Transverse colon (tissue), 4 donors: ENCODE measurements around the gene CDH12. TPM values are rescaled to one million over a fixed set of nuclear protein-coding genes. Genes with fewer than 3 reads are reported as not detected.

Source experiments
- DNase-seq: peaks from one replicate; pipeline ENCODE4 v3.0.0-alpha.2; 2019
- H3K27ac ChIP-seq, 4 donors: fragments of 200-600 bp; sonication (generic); 2 replicates each; pipeline ENCODE4 v1.5.1; 2016 to 2018; ENCODE audit warnings: inconsistent platforms in 4 of 4
- H3K27me3 ChIP-seq: fragments of 200-600 bp; sonication (generic); 2 replicates; pipeline ENCODE4 v1.5.1; 2017; ENCODE audit warnings: inconsistent platforms
- H3K36me3 ChIP-seq, 4 donors: fragments of 200-600 bp; sonication (generic); 2 replicates each; pipeline ENCODE4 v1.5.1; 2017 to 2019; ENCODE audit warnings: inconsistent platforms in 4 of 4
- H3K4me1 ChIP-seq, 4 donors: fragments of 200-600 bp; sonication (generic); 2 replicates each; pipeline ENCODE4 v1.5.1; 2017 to 2020; ENCODE audit warnings: inconsistent platforms in 4 of 4
- H3K4me3 ChIP-seq, 4 donors: fragments of 200-600 bp; sonication (generic); 1 replicate in 1 of 4; 2 replicates in 3 of 4; pipeline versions ENCODE4 v1.5.1 to v1.6.1; 2017 to 2019; ENCODE audit warnings: inconsistent platforms in 4 of 4
- H3K9me3 ChIP-seq, 2 donors: fragments of 200-600 bp; sonication (generic); 2 replicates each; pipeline ENCODE4 v1.5.1; 2017 to 2019; ENCODE audit warnings: inconsistent platforms in 2 of 2
- CTCF ChIP-seq, 5 experiments: fragments of 200-600 bp in 3 of 5; fragments of 450-650 bp in 2 of 5; sonication (generic) in 3 of 5; IDR thresholded peaks; 1 replicate in 2 of 5; 2 replicates in 3 of 5; pipeline ENCODE4 v1.5.1; 2016 to 2017; ENCODE audit warnings: antibody characterized with exemption in 5 of 5, inconsistent platforms in 3 of 5, mild to moderate bottlenecking in 2 of 5, moderate library complexity in 1 of 5
- EP300 ChIP-seq: sonication (generic); formaldehyde crosslinking; IDR thresholded peaks from one replicate; pipeline ENCODE4 v1.6.1; 2017; ENCODE audit warnings: antibody characterized with exemption, low read depth
- POLR2A ChIP-seq: fragments of 450-650 bp; IDR thresholded peaks from one replicate; pipeline ENCODE4 v1.6.1; 2016; ENCODE audit warnings: antibody characterized with exemption, mild to moderate bottlenecking, moderate library complexity
- POLR2AphosphoS5 ChIP-seq, 3 donors: sonication (generic); formaldehyde crosslinking; IDR thresholded peaks; one replicate each; pipeline ENCODE4 v1.6.1; 2016; ENCODE audit warnings: antibody characterized with exemption in 3 of 3
- WGBS, 2 donors: methylation state at CpG; one replicate each; pipeline ENCODE4 v1.1.5; 2018; ENCODE audit warnings: low coverage in 1 of 2; 5-methylcytosine and 5-hydroxymethylcytosine counted together
- in situ Hi-C, 4 donors: fragments of 200-750 bp; cut with MboI; loops; one replicate each; pipeline versions ENCODE4 v1.15.0 to v1.15.1; 2017; ENCODE audit warnings: low sequenced_read_pairs in 3 of 4, low pct_ligation_motif_present in 1 of 4, low pct_unique_long_range_greater_than_20kb in 1 of 4
- intact Hi-C: fragments of 100-400 bp; cut with DNase I; formaldehyde crosslinking; loops from one replicate; pipeline ENCODE4 v1.15.1; 2023; ENCODE audit warnings: low total_unique reads
- total RNA-seq, 4 donors: library from RNA; depleted of rRNA; stranded (reverse); fragments of >200 nt; gene quantifications; one replicate each; pipeline ENCODE4 v1.1.0, GENCODE V29; 2016

The CDH12 gene
- under 1 TPM in 1 of 4 donors, not detected in 3; 0.14 TPM for total RNA-seq

DNA sequence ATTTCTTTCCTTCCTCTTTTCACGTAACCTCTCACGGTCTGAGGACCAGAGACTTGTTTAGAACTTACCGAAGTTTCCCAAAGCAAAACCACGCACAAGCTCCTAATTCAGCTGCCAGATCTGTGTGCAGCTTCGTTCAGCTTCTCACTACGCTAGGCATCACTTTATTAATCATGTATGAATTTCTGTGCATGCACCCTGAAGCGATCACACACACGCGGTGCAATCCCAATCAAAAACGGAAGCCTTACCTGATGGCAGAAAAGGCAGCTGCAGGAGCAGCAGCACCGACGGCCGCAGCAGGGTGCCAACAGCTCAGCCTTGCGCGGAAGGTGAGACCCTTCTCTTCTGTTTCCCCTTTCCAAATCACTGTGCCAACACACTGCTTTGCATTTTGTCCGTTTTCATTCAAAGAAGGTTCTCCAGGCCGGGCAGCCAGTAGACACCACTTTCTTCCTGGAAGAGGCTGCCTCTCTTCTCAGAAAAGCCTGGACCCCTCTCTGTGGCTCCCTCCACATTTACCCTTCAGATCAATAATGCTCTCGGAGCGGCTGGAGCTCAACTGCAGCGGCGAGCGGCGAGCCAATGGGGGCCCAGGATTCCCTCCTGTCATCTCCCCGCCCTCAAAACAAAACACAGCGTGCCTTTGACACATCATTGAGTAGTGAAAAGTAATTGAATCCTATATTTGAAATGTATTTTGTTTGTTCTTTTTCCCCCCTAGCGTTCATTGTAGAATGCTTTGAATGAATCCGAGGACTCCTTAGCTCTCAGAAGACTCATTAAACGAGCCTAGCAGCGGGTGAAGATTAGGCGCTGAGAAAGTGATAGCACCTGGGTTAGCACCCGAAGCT lies at the start of gene CDH12:
Gene CDH12 (minus strand): TSS at position 538 of the 854 bp plus-strand sequence.
- Histone ChIP-seq H3K27ac (no peak within 1 kb of the TSS), H3K27me3 (peaks cover 17% of the 10 kb centered on the region), H3K36me3 (no peaks in the 10 kb centered on the region), H3K9me3 (no peaks in the 10 kb centered on the region), H3K4me1 (peaks cover 0 to 4% (median 0%) of the 10 kb centered on the region in 4 donors), H3K4me3 (peak within 1 kb of the TSS in 2 of 4 donors; percentile 3 to 27)
- TF ChIP-seq POLR2A (no peak), EP300 (no peak), POLR2AphosphoS5 (IDR thresholded peaks at IDR 0.05) (no peak), CTCF (IDR thresholded peaks at IDR 0.05) (no peak)
- in situ Hi-C loops (no loop called here), intact Hi-C loops (no loop called here)
- WGBS, 2 donors = 2 to 9% methylated on average over 25 to 31 of the region's 31 CpGs
- no peak for DNase-seq

DNA sequence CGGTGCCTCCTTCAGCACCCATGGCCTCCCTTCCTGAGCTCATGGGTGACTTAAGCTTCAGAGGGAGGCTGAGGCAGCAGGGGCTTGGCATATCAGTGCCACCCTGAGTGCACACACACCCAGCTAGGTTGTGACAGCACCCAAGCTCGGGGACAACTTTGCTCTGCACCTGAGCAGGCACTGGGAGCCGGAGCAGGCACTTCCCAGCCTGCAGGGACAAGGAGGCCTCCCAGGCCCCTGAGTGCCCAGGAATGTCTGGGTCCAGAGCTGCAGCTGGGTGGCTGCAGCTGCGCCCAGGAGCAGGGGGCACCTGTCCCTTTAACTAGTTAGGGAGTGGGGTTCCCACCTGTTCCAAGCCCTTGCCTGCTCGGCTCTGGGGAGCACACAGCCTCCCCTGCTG lies 48.7 kb upstream of the CDH12 start:
- TF ChIP-seq CTCF (IDR thresholded peaks at IDR 0.05) (no peak), POLR2A (no peak), EP300 (no peak), POLR2AphosphoS5 (IDR thresholded peaks at IDR 0.05) (no peak)
- intact Hi-C loops = no loop called here
- H3K27me3 ChIP-seq = no peaks in the 10 kb centered on the region
- no peak overlapping the region for H3K27ac ChIP-seq
- H3K4me1 ChIP-seq = no peaks in the 10 kb centered on the region
- no peak for DNase-seq
- in situ Hi-C loops = no loop called here
- no peaks in the 10 kb centered on the region for H3K9me3 ChIP-seq
- no peak overlapping the region for H3K4me3 ChIP-seq
- 57% methylated on average over 5 of the region's 5 CpGs; no CpG with 5 or more reads in 1 of the 2 donors for WGBS, 2 donors
- no peaks in the 10 kb centered on the region for H3K36me3 ChIP-seq

DNA sequence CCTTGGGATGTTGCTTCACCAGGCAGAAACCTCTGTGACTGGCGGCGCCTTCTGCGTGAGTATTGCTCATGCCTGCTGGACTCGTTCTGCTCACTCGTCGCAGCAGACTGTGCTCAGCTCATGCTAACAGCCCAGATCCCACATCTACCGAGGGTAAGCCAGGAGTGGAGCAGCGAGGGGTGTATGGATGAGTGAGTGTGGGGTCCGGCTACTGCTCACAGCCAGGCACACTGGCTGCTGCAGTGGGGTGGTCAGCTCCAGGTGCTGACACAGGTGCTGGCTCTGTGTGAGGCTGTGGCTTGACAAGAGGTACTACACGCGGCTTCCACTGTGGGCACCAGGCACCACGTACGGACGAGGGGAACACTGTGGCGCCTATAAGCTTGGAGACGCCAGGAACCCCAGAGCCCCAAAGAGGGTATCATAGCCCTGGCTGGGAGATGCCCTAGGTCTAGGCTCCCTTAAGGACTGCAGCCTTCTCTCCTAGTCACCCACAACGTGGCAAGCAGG lies 47.7 kb upstream of the CDH12 start:
- in situ Hi-C loops = no loop called here
- Histone ChIP-seq H3K9me3 (no peaks in the 10 kb centered on the region), H3K4me3 (no peak overlapping the region), H3K27me3 (no peaks in the 10 kb centered on the region), H3K36me3 (no peaks in the 10 kb centered on the region), H3K27ac (no peak overlapping the region), H3K4me1 (no peaks in the 10 kb centered on the region)
- WGBS, 2 donors = 92% methylated on average over 17 of the region's 17 CpGs; no CpG with 5 or more reads in 1 of the 2 donors
- no peak for DNase-seq
- TF ChIP-seq POLR2AphosphoS5 (IDR thresholded peaks at IDR 0.05) (no peak), CTCF (IDR thresholded peaks at IDR 0.05) (no peak), POLR2A (no peak), EP300 (no peak)
- intact Hi-C loops = no loop called here

- Histone ChIP-seq H3K27ac (no peak overlapping the region), H3K9me3 (no peaks in the 10 kb centered on the region), H3K4me1 (no peaks in the 10 kb centered on the region), H3K27me3 (no peaks in the 10 kb centered on the region), H3K36me3 (no peaks in the 10 kb centered on the region), H3K4me3 (no peak overlapping the region)
- TF ChIP-seq CTCF (IDR thresholded peaks at IDR 0.05) (no peak), POLR2AphosphoS5 (IDR thresholded peaks at IDR 0.05) (no peak), EP300 (no peak), POLR2A (no peak)
- 72 to 79% methylated on average over 7 to 8 of the region's 8 CpGs for WGBS, 2 donors
- in situ Hi-C loops (no loop called here), intact Hi-C loops (no loop called here)
- DNase-seq = no peak
Measured at GRCh38 chr5:22899341-22899740, 46.2 kb upstream of the CDH12 start.
